CD4-positive, alpha-beta memory T cell (primary cell): ENCODE data around the gene ZNF609. TPM values are rescaled to one million over a fixed set of nuclear protein-coding genes. Genes with fewer than 3 reads are reported as not detected.

ENCODE experiments used
- CTCF ChIA-PET: fragments of 350-600 bp; sonication (Branson Sonifier 250); formaldehyde crosslinking; loops from one replicate; lab custom pipeline; 2021; ENCODE audit warnings: inconsistent platforms; ENCODE audit not compliant: partially characterized antibody; lab: Charles Lee
- POLR2A ChIA-PET: fragments of 350-600 bp; sonication (Branson Sonifier 250); formaldehyde crosslinking; loops from one replicate; lab custom pipeline; 2021; ENCODE audit not compliant: partially characterized antibody; lab: Charles Lee
- DNase-seq, 5 donors: peaks; one replicate each; pipeline versions ENCODE4 v3.0.0 to v3.0.0-alpha.2; 2020 to 2022; ENCODE audit warnings: mixed read lengths in 1 of 5
- H3K27ac ChIP-seq: one replicate; pipeline ENCODE4 v1.7.0; 2013; ENCODE audit warnings: low read depth, low read length
- H3K27me3 ChIP-seq: 2 replicates; pipeline ENCODE4 v1.7.0; 2013; ENCODE audit warnings: mild to moderate bottlenecking, low read length, moderate library complexity; ENCODE audit not compliant: insufficient read depth
- H3K36me3 ChIP-seq: 2 replicates; pipeline ENCODE4 v1.7.0; 2013; ENCODE audit warnings: mild to moderate bottlenecking, low read length, moderate library complexity; ENCODE audit not compliant: insufficient read depth
- H3K4me1 ChIP-seq: 2 replicates; pipeline ENCODE4 v1.7.0; 2013; ENCODE audit warnings: mild to moderate bottlenecking, low read length, moderate library complexity; ENCODE audit not compliant: insufficient read depth
- H3K4me3 ChIP-seq, 2 donors: one replicate each; pipeline ENCODE4 v1.7.0; 2013; ENCODE audit warnings: low read length in 2 of 2, mild to moderate bottlenecking in 1 of 2
- H3K9me3 ChIP-seq, 2 donors: one replicate each; pipeline ENCODE4 v1.7.0; 2013; ENCODE audit warnings: low read length in 2 of 2, control low read depth in 1 of 2; ENCODE audit not compliant: control insufficient read depth in 1 of 2
- H3K27ac Mint-ChIP-seq, 7 donors: one replicate each; pipeline ENCODE4 v1.8.0; 2020 to 2021; ENCODE audit warnings: mixed read lengths in 7 of 7, mild to moderate bottlenecking in 6 of 7, inconsistent platforms in 3 of 7, moderate library complexity in 3 of 7
- H3K27me3 Mint-ChIP-seq, 2 donors: one replicate each; pipeline ENCODE4 v1.8.0; 2020 to 2021; ENCODE audit warnings: mixed read lengths in 2 of 2
- H3K36me3 Mint-ChIP-seq, 2 donors: one replicate each; pipeline ENCODE4 v1.8.0; 2020 to 2021; ENCODE audit warnings: mixed read lengths in 2 of 2, inconsistent platforms in 1 of 2, mild to moderate bottlenecking in 1 of 2
- H3K4me1 Mint-ChIP-seq, 4 donors: one replicate each; pipeline ENCODE4 v1.8.0; 2020 to 2021; ENCODE audit warnings: mixed read lengths in 4 of 4, mild to moderate bottlenecking in 1 of 4
- H3K4me3 Mint-ChIP-seq, 8 donors: one replicate each; pipeline ENCODE4 v1.8.0; 2020 to 2021; ENCODE audit warnings: mixed read lengths in 8 of 8, mild to moderate bottlenecking in 7 of 8, moderate library complexity in 6 of 8, inconsistent platforms in 3 of 8
- H3K9me3 Mint-ChIP-seq, 8 donors: one replicate each; pipeline ENCODE4 v1.8.0; 2020 to 2021; ENCODE audit warnings: mixed read lengths in 8 of 8, mild to moderate bottlenecking in 5 of 8, inconsistent platforms in 3 of 8, moderate library complexity in 1 of 8
- intact Hi-C: fragments of 100-400 bp; cut with micrococcal nuclease; formaldehyde crosslinking; loops from one replicate; pipeline ENCODE4 v1.15.1; 2023
- polyA plus RNA-seq, 2 donors: library from polyadenylated mRNA; unstranded; fragments of 300-500 nt; fragmentation: Illumina TruSeq; gene quantifications; one replicate each; pipeline ENCODE4 v1.2.3, GENCODE V29; 2021
- total RNA-seq, 2 experiments: library from RNA; stranded (reverse); gene quantifications; one replicate each; pipeline ENCODE4 v1.2.3, GENCODE V29; 2021

Gene ZNF609
- total and polyA plus RNA-seq, 4 experiments from 2014 or later: 1.4 to 56.9 (median 35.1) TPM

DNA sequence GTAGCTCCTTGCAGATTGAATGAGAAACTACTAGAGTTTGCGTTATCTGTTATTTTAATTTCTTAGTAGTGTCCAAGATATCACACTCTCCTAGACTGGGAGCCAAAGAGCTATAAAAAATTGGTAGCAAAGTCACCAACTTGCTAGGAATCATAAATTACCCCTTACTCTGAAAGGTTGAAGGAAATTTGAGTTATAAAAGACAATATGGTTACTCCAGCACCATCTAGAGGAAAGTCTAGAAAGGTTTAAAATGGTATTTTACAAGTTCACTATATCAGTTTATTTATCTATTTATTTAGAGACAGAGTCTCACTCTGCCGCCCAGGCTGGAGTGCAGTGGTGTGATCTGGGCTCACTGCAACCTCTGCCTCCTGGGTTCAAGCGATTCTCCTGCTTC lies 193.4 kb downstream of the ZNF609 start:
- H3K4me1 ChIP-seq: peaks cover 48% of the 10 kb centered on the region
- no peaks in the 10 kb centered on the region for H3K9me3 ChIP-seq
- CTCF ChIA-PET: interaction anchor here (0.6 to 4.4 kb wide), 40 partner anchors 10 to 319 kb away, joined by 3 to 105 read pairs (median 4); partner anchors contain the start of genes TRIP4 and ZNF609
- H3K36me3 ChIP-seq: no peaks in the 10 kb centered on the region
- Mint-ChIP-seq H3K27ac (peak overlapping the region in 4 of 7 donors; percentile 12 to 87 (median 44)), H3K9me3 (peaks cover 0 to 3% (median 0%) of the 10 kb centered on the region in 8 donors), H3K4me1 (peaks cover 24 to 44% (median 35%) of the 10 kb centered on the region in 4 donors), H3K27me3 (no peaks in the 10 kb centered on the region), H3K36me3 (peaks cover 6 to 7% of the 10 kb centered on the region in 2 donors), H3K4me3 (peak overlapping the region in 1 of 8 donors; percentile 74)
- H3K27ac ChIP-seq: no peak overlapping the region
- no peak overlapping the region for H3K4me3 ChIP-seq
- POLR2A ChIA-PET: interaction anchor here (0.8 to 3.8 kb wide), 5 partner anchors 10 to 319 kb away, joined by 3 to 24 read pairs (median 3); no protein-coding TSS in a partner anchor
- intact Hi-C loops: loop anchor here (5.0 to 10.0 kb wide), 3 partner anchors 56 to 489 kb away; partner anchors contain the start of gene PPIB
- DNase-seq: peak in 4 of 5 donors; percentile 16 to 29 (median 22)
- no peaks in the 10 kb centered on the region for H3K27me3 ChIP-seq

GRCh38 chr15:64656508-64656907 lies 196.1 kb downstream of the ZNF609 start:
- H3K9me3 Mint-ChIP-seq: peaks cover 0 to 3% (median 0%) of the 10 kb centered on the region in 8 donors
- ChIA-PET CTCF (interaction anchor here (1.6 kb wide), 1 partner anchor 230 kb away, joined by 6 read pairs; no protein-coding TSS in a partner anchor), POLR2A (interaction anchor here (1.2 kb wide), 1 partner anchor 226 kb away, joined by 3 read pairs; no protein-coding TSS in a partner anchor)
- no peak for DNase-seq
- Histone ChIP-seq H3K4me1 (peaks cover 23% of the 10 kb centered on the region), H3K9me3 (no peaks in the 10 kb centered on the region), H3K27me3 (no peaks in the 10 kb centered on the region), H3K36me3 (no peaks in the 10 kb centered on the region), H3K4me3 (no peak overlapping the region), H3K27ac (no peak overlapping the region)
- peaks cover 12 to 36% (median 20%) of the 10 kb centered on the region in 4 donors for H3K4me1 Mint-ChIP-seq
- H3K27ac Mint-ChIP-seq: no peak overlapping the region
- H3K36me3 Mint-ChIP-seq: peaks cover 6 to 16% of the 10 kb centered on the region in 2 donors
- H3K4me3 Mint-ChIP-seq: no peak overlapping the region
- intact Hi-C loops: loop anchor here (10.0 kb wide), 1 partner anchor 492 kb away; the partner anchor contains the start of gene PPIB
- H3K27me3 Mint-ChIP-seq: no peaks in the 10 kb centered on the region

GRCh38 chr15:64665179-64665578 lies 204.8 kb downstream of the ZNF609 start:
- Mint-ChIP-seq H3K9me3 (no peaks in the 10 kb centered on the region), H3K4me1 (peaks cover 10 to 31% (median 14%) of the 10 kb centered on the region in 4 donors), H3K4me3 (no peak overlapping the region), H3K36me3 (peaks cover 8 to 14% of the 10 kb centered on the region in 2 donors), H3K27me3 (no peaks in the 10 kb centered on the region), H3K27ac (no peak overlapping the region)
- no peak for DNase-seq
- H3K4me3 ChIP-seq: no peak overlapping the region
- ChIA-PET CTCF (interaction anchor here (1.1 to 3.8 kb wide), 5 partner anchors 10 to 278 kb away, joined by 3 to 11 read pairs (median 4); partner anchors contain the start of gene TRIP4), POLR2A (interaction anchor here (1.3 kb wide), 1 partner anchor 13 kb away, joined by 4 read pairs; no protein-coding TSS in a partner anchor)
- no peaks in the 10 kb centered on the region for H3K4me1 ChIP-seq
- intact Hi-C loops: no loop called here
- H3K36me3 ChIP-seq: no peaks in the 10 kb centered on the region
- H3K9me3 ChIP-seq: no peaks in the 10 kb centered on the region
- H3K27me3 ChIP-seq: no peaks in the 10 kb centered on the region
- H3K27ac ChIP-seq: no peak overlapping the region

DNA sequence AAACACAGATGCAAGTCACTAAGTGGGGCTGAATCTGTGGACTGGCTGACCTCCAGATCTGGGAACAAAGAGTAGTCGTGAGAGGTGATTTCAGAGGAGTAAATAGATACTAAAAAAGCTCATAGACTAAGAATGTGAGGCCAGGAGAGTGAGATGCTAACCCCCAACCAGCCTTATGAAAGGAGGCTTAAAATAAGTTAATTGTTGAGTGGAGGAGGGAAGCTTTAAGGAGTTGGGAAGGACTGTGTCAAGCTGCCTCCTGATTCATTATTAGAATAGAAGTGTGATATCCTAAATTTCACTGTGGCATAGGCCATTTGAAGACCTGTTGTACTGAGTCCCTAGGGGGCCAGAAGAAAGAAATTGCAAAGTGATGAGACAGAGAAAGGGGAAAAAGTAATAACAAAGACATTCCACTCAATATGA lies 207.4 kb downstream of the ZNF609 start:
- Histone ChIP-seq H3K4me1 (no peaks in the 10 kb centered on the region), H3K27me3 (no peaks in the 10 kb centered on the region), H3K9me3 (no peaks in the 10 kb centered on the region), H3K4me3 (no peak overlapping the region), H3K36me3 (no peaks in the 10 kb centered on the region), H3K27ac (no peak overlapping the region)
- intact Hi-C loops: no loop called here
- ChIA-PET CTCF (interaction anchor here (0.8 to 3.8 kb wide), 3 partner anchors 14 to 142 kb away, joined by 3 to 11 read pairs (median 4); no protein-coding TSS in a partner anchor), POLR2A (interaction anchor here (1.2 kb wide), 1 partner anchor 164 kb away, joined by 3 read pairs; no protein-coding TSS in a partner anchor)
- H3K4me3 Mint-ChIP-seq: no peak overlapping the region
- H3K27ac Mint-ChIP-seq: peak overlapping the region in 4 of 7 donors; percentile 0 to 38 (median 8)
- H3K4me1 Mint-ChIP-seq: peaks cover 10 to 20% (median 14%) of the 10 kb centered on the region in 4 donors
- peaks cover 8 to 13% of the 10 kb centered on the region in 2 donors for H3K36me3 Mint-ChIP-seq
- no peaks in the 10 kb centered on the region for H3K9me3 Mint-ChIP-seq
- H3K27me3 Mint-ChIP-seq: no peaks in the 10 kb centered on the region
- DNase-seq: no peak

- Histone ChIP-seq H3K27ac (no peak overlapping the region), H3K9me3 (no peaks in the 10 kb centered on the region), H3K4me1 (no peaks in the 10 kb centered on the region), H3K4me3 (no peak overlapping the region), H3K36me3 (peaks cover 20% of the 10 kb centered on the region), H3K27me3 (no peaks in the 10 kb centered on the region)
- Mint-ChIP-seq H3K9me3 (no peaks in the 10 kb centered on the region), H3K4me3 (no peak overlapping the region), H3K4me1 (peaks cover 0 to 5% (median 2%) of the 10 kb centered on the region in 4 donors), H3K27ac (no peak overlapping the region), H3K27me3 (no peaks in the 10 kb centered on the region), H3K36me3 (peaks cover 25 to 53% of the 10 kb centered on the region in 2 donors)
- intact Hi-C loops: no loop called here
- DNase-seq: no peak
- ChIA-PET CTCF (interaction anchor here (1.2 to 5.9 kb wide), 3 partner anchors 12 to 405 kb away, joined by 3 to 31 read pairs (median 12); no protein-coding TSS in a partner anchor), POLR2A (interaction anchor here (0.6 to 0.9 kb wide), 2 partner anchors 35 to 215 kb away, joined by 3 read pairs; no protein-coding TSS in a partner anchor)
These were observed 213.5 kb downstream of the ZNF609 start for GRCh38 chr15:64673866-64674265.

GRCh38 chr15:64678126-64678819 lies 217.9 kb downstream of the ZNF609 start:
- H3K27ac ChIP-seq: no peak overlapping the region
- H3K4me3 ChIP-seq: no peak overlapping the region
- Mint-ChIP-seq H3K4me1 (peaks cover 0 to 3% (median 1%) of the 10 kb centered on the region in 4 donors), H3K4me3 (no peak overlapping the region), H3K9me3 (no peaks in the 10 kb centered on the region), H3K36me3 (peaks cover 54 to 86% of the 10 kb centered on the region in 2 donors), H3K27me3 (no peaks in the 10 kb centered on the region), H3K27ac (peak overlapping the region in 4 of 7 donors; percentile 37 to 87 (median 38))
- H3K27me3 ChIP-seq: no peaks in the 10 kb centered on the region
- CTCF ChIA-PET: interaction anchor here (1.3 to 25.2 kb wide), 4 partner anchors 13 to 343 kb away, joined by 3 to 509 read pairs (median 7); no protein-coding TSS in a partner anchor
- POLR2A ChIA-PET: no interaction called here
- H3K9me3 ChIP-seq: no peaks in the 10 kb centered on the region
- H3K4me1 ChIP-seq: no peaks in the 10 kb centered on the region
- intact Hi-C loops: no loop called here
- no peak for DNase-seq
- peaks cover 49% of the 10 kb centered on the region for H3K36me3 ChIP-seq
